ENCODE measurements around the gene BAD.

BAD gene

DNA sequence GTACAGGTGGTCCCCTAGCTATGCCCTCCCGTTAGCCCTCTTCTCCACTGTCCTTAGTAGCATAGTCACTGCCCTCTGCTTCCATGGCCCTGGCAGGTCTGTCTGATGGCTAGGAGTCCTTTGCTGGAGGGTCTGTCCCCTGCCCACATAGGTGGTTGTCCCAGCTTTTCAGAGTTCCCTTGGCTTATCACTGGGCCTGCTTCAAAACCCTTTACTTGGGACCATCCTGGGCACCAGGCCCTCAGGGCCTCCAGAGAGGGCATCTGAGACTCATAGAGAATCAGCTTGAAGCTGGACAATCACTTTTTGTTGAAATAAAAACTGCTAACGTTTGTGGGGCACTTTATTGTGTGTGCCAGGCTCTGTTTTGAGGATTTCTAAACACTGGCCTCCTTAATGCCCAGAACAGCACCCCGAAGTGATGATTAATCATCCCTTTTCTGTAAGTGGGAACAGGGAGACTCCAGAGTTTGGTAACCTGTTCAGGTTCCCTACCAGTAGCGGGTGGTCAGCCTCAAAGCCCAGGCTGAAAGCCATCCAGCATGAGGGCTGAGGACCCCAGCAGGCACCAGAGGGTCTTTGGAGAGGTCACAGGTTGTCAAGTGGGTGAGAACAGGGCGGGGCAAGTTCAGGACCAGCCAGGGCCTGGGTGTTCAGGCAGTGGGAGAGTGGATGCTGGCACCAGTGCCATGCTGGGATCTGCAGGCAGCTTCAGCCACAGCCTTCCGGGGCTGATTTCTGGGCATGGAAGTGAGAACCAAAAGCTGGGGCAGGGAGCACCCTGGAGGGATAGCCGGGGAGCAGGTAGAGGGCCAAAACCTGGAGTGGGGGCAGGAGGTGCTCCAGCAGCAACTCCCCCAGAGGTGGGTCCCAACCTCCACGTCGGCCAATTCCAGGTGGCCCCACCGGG is 6.1 kb upstream of the BAD start:
- TF ChIP-seq POLR2AphosphoS5 (IDR thresholded peaks at IDR 0.05; ENCODE audit: low read depth, low read length), result no peak

- TF ChIP-seq TAF1 (IDR thresholded peaks at IDR 0.05; ENCODE audit: borderline replicate concordance, insufficient read depth, low read length) (no peak), FOXP2 (optimal IDR thresholded peaks at IDR 0.05; ENCODE audit: borderline replicate concordance, extremely low read depth, extremely low read length, insufficient read depth) (no peak), REST (IDR thresholded peaks at IDR 0.05; ENCODE audit: insufficient read depth in 1 of 2, low read depth in 2 of 2, low read length in 2 of 2) (no peak), POLR2AphosphoS5 (IDR thresholded peaks at IDR 0.05; ENCODE audit: low read depth, low read length) (no peak), SIN3A (IDR thresholded peaks at IDR 0.05; ENCODE audit: borderline replicate concordance, insufficient read depth, low read length) (no peak)
Measured at GRCh38 chr11:64289002-64289564, 4.6 kb upstream of the BAD start.

DNA sequence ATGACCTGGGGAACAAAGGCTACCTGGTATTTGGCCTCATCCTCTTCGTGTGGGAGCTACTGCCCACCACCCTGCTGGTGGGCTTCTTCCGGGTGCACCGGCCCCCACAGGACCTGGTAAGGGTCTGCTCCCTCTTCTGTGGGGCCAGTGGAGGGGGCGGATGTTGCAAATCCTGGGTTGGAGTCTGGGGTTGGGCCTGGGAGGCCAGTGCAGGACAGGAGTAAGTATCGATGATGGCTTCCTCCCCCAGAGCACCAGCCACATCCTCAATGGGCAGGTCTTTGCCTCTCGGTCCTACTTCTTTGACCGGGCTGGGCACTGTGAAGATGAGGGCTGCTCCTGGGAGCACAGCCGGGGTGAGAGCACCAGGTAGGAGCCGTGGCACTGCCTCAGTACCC is 3.9 kb upstream of the BAD start:
- TF ChIP-seq FOXP2 (optimal IDR thresholded peaks at IDR 0.05; ENCODE audit: borderline replicate concordance, extremely low read depth, extremely low read length, insufficient read depth), result no peak
- no peak for TF ChIP-seq POLR2AphosphoS5 (IDR thresholded peaks at IDR 0.05; ENCODE audit: low read depth, low read length)
- TF ChIP-seq TAF1 (IDR thresholded peaks at IDR 0.05; ENCODE audit: borderline replicate concordance, insufficient read depth, low read length), result no peak
- TF ChIP-seq REST (IDR thresholded peaks at IDR 0.05; ENCODE audit: insufficient read depth in 1 of 2, low read depth in 2 of 2, low read length in 2 of 2), result no peak
- TF ChIP-seq SIN3A (IDR thresholded peaks at IDR 0.05; ENCODE audit: borderline replicate concordance, insufficient read depth, low read length), result no peak

GRCh38 chr11:64287676-64288352 is 3.3 kb upstream of the BAD start:
- TF ChIP-seq SIN3A (IDR thresholded peaks at IDR 0.05; ENCODE audit: borderline replicate concordance, insufficient read depth, low read length) (no peak), FOXP2 (optimal IDR thresholded peaks at IDR 0.05; ENCODE audit: borderline replicate concordance, extremely low read depth, extremely low read length, insufficient read depth) (no peak), POLR2AphosphoS5 (IDR thresholded peaks at IDR 0.05; ENCODE audit: low read depth, low read length) (no peak), TAF1 (IDR thresholded peaks at IDR 0.05; ENCODE audit: borderline replicate concordance, insufficient read depth, low read length) (no peak), REST (IDR thresholded peaks at IDR 0.05; ENCODE audit: insufficient read depth in 1 of 2, low read depth in 2 of 2, low read length in 2 of 2) (no peak)

DNA sequence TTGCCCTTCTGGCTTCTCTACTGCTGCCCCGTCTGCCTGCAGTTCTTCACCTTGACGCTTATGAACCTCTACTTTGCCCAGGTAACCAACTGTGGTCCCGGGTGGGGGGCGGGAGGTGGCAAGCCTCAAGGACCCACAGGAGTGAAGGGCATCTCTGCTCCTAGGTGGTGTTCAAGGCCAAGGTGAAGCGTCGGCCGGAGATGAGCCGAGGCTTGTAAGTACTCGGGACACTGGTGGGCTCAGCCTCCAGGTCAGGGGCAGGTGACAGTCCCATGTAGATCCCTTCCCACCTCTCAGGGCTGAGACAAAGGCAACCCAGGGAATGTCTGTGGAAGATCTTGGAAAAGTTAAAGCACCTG is 2.3 kb upstream of the BAD start:
- TF ChIP-seq SIN3A (IDR thresholded peaks at IDR 0.05; ENCODE audit: borderline replicate concordance, insufficient read depth, low read length), result no peak
- TF ChIP-seq FOXP2 (optimal IDR thresholded peaks at IDR 0.05; ENCODE audit: borderline replicate concordance, extremely low read depth, extremely low read length, insufficient read depth), result no peak
- TF ChIP-seq REST (IDR thresholded peaks at IDR 0.05; ENCODE audit: insufficient read depth in 1 of 2, low read depth in 2 of 2, low read length in 2 of 2), result no peak
- TF ChIP-seq TAF1 (IDR thresholded peaks at IDR 0.05; ENCODE audit: borderline replicate concordance, insufficient read depth, low read length), result no peak
- TF ChIP-seq POLR2AphosphoS5 (IDR thresholded peaks at IDR 0.05; ENCODE audit: low read depth, low read length), result no peak

Data from PFSK-1 (cell line).